ENCODE results near the gene ACADL. TPM values are rescaled to one million over a fixed set of nuclear protein-coding genes. Genes with fewer than 3 reads are reported as not detected.

The ACADL gene
- total RNA-seq, 1 experiment from 2014 or later, result not detected

DNA sequence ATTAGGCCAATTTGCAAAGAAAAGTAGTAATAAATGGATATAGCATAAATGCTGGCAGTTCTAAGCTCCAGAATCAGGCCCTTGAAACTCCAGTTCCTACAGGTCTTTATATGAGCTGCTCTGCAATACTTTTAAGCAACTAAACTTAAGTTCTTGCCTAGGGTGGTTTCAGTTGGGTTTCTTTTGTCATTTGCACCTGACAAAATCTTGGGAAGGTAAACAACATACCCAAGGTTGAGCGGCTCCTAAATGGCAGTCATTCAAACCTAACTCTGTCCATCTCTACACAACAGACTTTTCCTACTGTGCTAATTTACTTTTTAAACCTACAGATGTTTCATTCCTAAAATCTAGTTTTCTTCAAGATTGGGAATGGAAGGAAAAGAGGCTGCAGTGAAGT lies 44.8 kb downstream of the ACADL start (continued):
- TF ChIP-seq POLR2AphosphoS5 (IDR thresholded peaks at IDR 0.05; ENCODE audit: low read depth, low read length) (no peak), FOSL1 (IDR thresholded peaks at IDR 0.05; ENCODE audit: low read depth) (no peak)

DNA sequence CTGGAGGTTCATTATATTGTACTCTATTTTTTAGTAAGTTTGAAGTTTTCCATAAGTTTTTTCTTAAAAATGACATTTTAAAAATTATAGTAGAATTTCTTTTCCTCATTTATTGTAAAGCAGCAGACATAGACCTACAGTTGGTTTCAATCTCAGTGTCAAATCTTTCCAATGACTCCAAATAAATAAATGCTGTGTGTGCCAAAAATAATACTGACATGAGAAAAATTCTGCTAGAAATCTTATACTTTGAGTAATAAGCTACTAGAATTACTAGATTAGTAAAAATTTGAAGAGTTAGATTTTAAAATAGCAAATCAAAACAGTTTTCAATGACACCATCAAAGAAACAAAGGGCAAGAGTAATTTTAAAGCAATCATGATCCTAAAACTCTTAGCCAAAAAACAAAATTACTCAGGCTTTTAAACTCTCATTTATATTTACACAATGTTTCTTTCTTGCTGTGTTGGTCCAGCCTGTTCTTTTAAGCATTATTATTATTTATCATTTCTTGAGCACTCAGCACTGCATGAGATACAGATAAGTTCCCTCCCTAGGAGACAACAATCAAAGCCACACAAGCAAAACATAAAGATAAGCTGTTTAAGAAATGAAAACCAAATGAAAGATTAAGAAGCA lies 45.8 kb downstream of the ACADL start:
- no peak overlapping the region for H3K9ac ChIP-seq (ENCODE audit: low read length)
- no peak for DNase-seq (ENCODE audit: low read depth, low spot score)
- no peak for ATAC-seq
- no peaks in the 10 kb centered on the region for H3K4me1 ChIP-seq (ENCODE audit: control insufficient read depth in 1 of 2, insufficient read depth in 2 of 2, low read length in 2 of 2)
- H4K20me1 ChIP-seq (ENCODE audit: insufficient read depth), result no peaks in the 10 kb centered on the region
- BruUV-seq (replicated peaks), result no TSS peak
- H2AFZ ChIP-seq (ENCODE audit: low read depth, low read length, poor library complexity, severe bottlenecking), result no peak overlapping the region
- POLR2A ChIA-PET, result no interaction called here
- H3K27ac ChIP-seq (ENCODE audit: low read depth, low read length), result no peak overlapping the region
- intact Hi-C loops (cut with micrococcal nuclease), result no loop called here
- no peak overlapping the region for H3K4me3 ChIP-seq (replicated peaks in 1 of 2; ENCODE audit: low read depth in 1 of 2, low read length in 2 of 2)
- no peaks in the 10 kb centered on the region for H3K27me3 ChIP-seq (ENCODE audit: insufficient read depth, low read length)
- no peaks in the 10 kb centered on the region for H3K9me3 ChIP-seq (ENCODE audit: control insufficient read depth in 1 of 2, insufficient read depth in 1 of 2, low read depth in 1 of 2, low read length in 2 of 2)
- CTCF ChIA-PET, result no interaction called here
- no peak overlapping the region for H3K4me2 ChIP-seq (ENCODE audit: low read length)
- no peaks in the 10 kb centered on the region for H3K79me2 ChIP-seq (ENCODE audit: insufficient read depth, low read length)
- H3K9me2 ChIP-seq (ENCODE audit: insufficient read depth), result no peaks in the 10 kb centered on the region
- RAD21 ChIA-PET (ENCODE audit: low non-redundant PET in 1 of 2, low total read pairs in 2 of 2, uncharacterized antibody in 2 of 2, unreplicated experiment in 2 of 2), result no interaction called here
- no peaks in the 10 kb centered on the region for H3K36me3 ChIP-seq (ENCODE audit: control insufficient read depth in 1 of 2, insufficient read depth in 2 of 2, low read length in 2 of 2)
- TF ChIP-seq EGR1 (IDR thresholded peaks at IDR 0.05; ENCODE audit: low read depth) (no peak), TCF7L2 (IDR thresholded peaks at IDR 0.05; ENCODE audit: borderline replicate concordance, extremely low read depth, insufficient read depth, insufficient read length) (no peak), CEBPB (IDR thresholded peaks at IDR 0.05; ENCODE audit: low read depth) (no peak), ZFX (IDR thresholded peaks at IDR 0.05) (no peak), SIN3A (IDR thresholded peaks at IDR 0.05; ENCODE audit: low read depth) (no peak), EZH2phosphoT487 (IDR thresholded peaks at IDR 0.05; ENCODE audit: borderline replicate concordance) (no peak), YY1 (IDR thresholded peaks at IDR 0.05; ENCODE audit: extremely low read depth, insufficient replicate concordance, low read depth, low read length) (no peak), POLR2A (IDR thresholded peaks at IDR 0.05; ENCODE audit: borderline replicate concordance, extremely low read depth, insufficient read depth, insufficient read length) (no peak), CBX3 (IDR thresholded peaks at IDR 0.05; ENCODE audit: low read depth) (no peak), SP1 (IDR thresholded peaks at IDR 0.05; ENCODE audit: low read depth) (no peak), EZH2 (IDR thresholded peaks at IDR 0.05) (no peak), SRF (IDR thresholded peaks at IDR 0.05; ENCODE audit: low read depth) (no peak), ELF1 (IDR thresholded peaks at IDR 0.05; ENCODE audit: borderline replicate concordance, low read depth) (no peak), JUND (IDR thresholded peaks at IDR 0.05) (no peak), POLR2AphosphoS5 (IDR thresholded peaks at IDR 0.05; ENCODE audit: low read depth, low read length) (no peak)
- TF ChIP-seq, protein P1, sequence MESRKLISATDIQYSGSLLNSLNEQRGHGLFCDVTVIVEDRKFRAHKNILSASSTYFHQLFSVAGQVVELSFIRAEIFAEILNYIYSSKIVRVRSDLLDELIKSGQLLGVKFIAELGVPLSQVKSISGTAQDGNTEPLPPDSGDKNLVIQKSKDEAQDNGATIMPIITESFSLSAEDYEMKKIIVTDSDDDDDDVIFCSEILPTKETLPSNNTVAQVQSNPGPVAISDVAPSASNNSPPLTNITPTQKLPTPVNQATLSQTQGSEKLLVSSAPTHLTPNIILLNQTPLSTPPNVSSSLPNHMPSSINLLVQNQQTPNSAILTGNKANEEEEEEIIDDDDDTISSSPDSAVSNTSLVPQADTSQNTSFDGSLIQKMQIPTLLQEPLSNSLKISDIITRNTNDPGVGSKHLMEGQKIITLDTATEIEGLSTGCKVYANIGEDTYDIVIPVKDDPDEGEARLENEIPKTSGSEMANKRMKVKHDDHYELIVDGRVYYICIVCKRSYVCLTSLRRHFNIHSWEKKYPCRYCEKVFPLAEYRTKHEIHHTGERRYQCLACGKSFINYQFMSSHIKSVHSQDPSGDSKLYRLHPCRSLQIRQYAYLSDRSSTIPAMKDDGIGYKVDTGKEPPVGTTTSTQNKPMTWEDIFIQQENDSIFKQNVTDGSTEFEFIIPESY (IDR thresholded peaks at IDR 0.05; ENCODE audit: extremely low read depth, insufficient replicate concordance, low read length), result no peak
- TF ChIP-seq, protein P2, sequence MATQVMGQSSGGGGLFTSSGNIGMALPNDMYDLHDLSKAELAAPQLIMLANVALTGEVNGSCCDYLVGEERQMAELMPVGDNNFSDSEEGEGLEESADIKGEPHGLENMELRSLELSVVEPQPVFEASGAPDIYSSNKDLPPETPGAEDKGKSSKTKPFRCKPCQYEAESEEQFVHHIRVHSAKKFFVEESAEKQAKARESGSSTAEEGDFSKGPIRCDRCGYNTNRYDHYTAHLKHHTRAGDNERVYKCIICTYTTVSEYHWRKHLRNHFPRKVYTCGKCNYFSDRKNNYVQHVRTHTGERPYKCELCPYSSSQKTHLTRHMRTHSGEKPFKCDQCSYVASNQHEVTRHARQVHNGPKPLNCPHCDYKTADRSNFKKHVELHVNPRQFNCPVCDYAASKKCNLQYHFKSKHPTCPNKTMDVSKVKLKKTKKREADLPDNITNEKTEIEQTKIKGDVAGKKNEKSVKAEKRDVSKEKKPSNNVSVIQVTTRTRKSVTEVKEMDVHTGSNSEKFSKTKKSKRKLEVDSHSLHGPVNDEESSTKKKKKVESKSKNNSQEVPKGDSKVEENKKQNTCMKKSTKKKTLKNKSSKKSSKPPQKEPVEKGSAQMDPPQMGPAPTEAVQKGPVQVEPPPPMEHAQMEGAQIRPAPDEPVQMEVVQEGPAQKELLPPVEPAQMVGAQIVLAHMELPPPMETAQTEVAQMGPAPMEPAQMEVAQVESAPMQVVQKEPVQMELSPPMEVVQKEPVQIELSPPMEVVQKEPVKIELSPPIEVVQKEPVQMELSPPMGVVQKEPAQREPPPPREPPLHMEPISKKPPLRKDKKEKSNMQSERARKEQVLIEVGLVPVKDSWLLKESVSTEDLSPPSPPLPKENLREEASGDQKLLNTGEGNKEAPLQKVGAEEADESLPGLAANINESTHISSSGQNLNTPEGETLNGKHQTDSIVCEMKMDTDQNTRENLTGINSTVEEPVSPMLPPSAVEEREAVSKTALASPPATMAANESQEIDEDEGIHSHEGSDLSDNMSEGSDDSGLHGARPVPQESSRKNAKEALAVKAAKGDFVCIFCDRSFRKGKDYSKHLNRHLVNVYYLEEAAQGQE (IDR thresholded peaks at IDR 0.05; ENCODE audit: low read depth), result no peak
- TF ChIP-seq, protein P3, sequence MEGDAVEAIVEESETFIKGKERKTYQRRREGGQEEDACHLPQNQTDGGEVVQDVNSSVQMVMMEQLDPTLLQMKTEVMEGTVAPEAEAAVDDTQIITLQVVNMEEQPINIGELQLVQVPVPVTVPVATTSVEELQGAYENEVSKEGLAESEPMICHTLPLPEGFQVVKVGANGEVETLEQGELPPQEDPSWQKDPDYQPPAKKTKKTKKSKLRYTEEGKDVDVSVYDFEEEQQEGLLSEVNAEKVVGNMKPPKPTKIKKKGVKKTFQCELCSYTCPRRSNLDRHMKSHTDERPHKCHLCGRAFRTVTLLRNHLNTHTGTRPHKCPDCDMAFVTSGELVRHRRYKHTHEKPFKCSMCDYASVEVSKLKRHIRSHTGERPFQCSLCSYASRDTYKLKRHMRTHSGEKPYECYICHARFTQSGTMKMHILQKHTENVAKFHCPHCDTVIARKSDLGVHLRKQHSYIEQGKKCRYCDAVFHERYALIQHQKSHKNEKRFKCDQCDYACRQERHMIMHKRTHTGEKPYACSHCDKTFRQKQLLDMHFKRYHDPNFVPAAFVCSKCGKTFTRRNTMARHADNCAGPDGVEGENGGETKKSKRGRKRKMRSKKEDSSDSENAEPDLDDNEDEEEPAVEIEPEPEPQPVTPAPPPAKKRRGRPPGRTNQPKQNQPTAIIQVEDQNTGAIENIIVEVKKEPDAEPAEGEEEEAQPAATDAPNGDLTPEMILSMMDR (IDR thresholded peaks at IDR 0.05 in 2 of 3, conservative IDR thresholded peaks at IDR 0.05 in 1 of 3; ENCODE audit: borderline replicate concordance in 1 of 3, insufficient read depth in 1 of 3, low read depth in 2 of 3, low read length in 2 of 3), result no peak

Data from HCT116 (cell line).